Amniotic epithelial cell (primary cell): ENCODE data around the gene HCFC2.
"Not testable (repeated sequence)": the region's sequence is repeated elsewhere in the genome, so short reads cannot be mapped to it uniquely, and the experiment has no call there.

Source experiments
- DNase-seq: peaks from one replicate; pipeline ENCODE4 v3.0.0-alpha.2; 2010; ENCODE audit warnings: low read depth

Gene HCFC2

GRCh38 chr12:104057771-104058197 is 6.5 kb upstream of the HCFC2 start:
- DNase-seq, result no peak

- peak; percentile 59 for DNase-seq
Observed at GRCh38 chr12:104058802-104059201, 5.5 kb upstream of the HCFC2 start.

- DNase-seq, result no peak
Observed at GRCh38 chr12:104059963-104060362, 4.4 kb upstream of the HCFC2 start.

- DNase-seq, result no peak
Observed at GRCh38 chr12:104060791-104061190, 3.5 kb upstream of the HCFC2 start.

- peak; percentile 52 for DNase-seq
Observed at GRCh38 chr12:104063712-104064030, 660 bp upstream of the HCFC2 start.

GRCh38 chr12:104064842-104065427 is 604 bp downstream of the HCFC2 start:
- no peak for DNase-seq

- no peak for DNase-seq
Observed at GRCh38 chr12:104072099-104072498, 7.8 kb downstream of the HCFC2 start.

- DNase-seq, result no peak
Observed at GRCh38 chr12:104073699-104074098, 9.4 kb downstream of the HCFC2 start.

GRCh38 chr12:104079024-104079423 is 14.7 kb downstream of the HCFC2 start:
- peak; percentile 21 for DNase-seq

GRCh38 chr12:104080764-104081163 is 16.4 kb downstream of the HCFC2 start:
- DNase-seq, result no peak

GRCh38 chr12:104083769-104084475 is 19.6 kb downstream of the HCFC2 start:
- no peak for DNase-seq

GRCh38 chr12:104090685-104091084 is 26.4 kb downstream of the HCFC2 start:
- DNase-seq, result no peak

- no peak for DNase-seq
Observed at GRCh38 chr12:104091136-104091535, 26.8 kb downstream of the HCFC2 start.

GRCh38 chr12:104094284-104094683 is 30.0 kb downstream of the HCFC2 start:
- DNase-seq, result peak; percentile 33

- DNase-seq, result no peak
Observed at GRCh38 chr12:104095289-104095688, 31.0 kb downstream of the HCFC2 start.

GRCh38 chr12:104097954-104098353 is 33.6 kb downstream of the HCFC2 start:
- DNase-seq, result no peak

GRCh38 chr12:104105461-104105860 is 41.1 kb downstream of the HCFC2 start:
- DNase-seq, result peak; percentile 56

- DNase-seq, result no peak
Observed at GRCh38 chr12:104106965-104107364, 42.6 kb downstream of the HCFC2 start.

- DNase-seq, result peak; percentile 84
Observed at GRCh38 chr12:104108755-104109445, 44.6 kb downstream of the HCFC2 start.

GRCh38 chr12:104109446-104110271 is 45.3 kb downstream of the HCFC2 start:
- no peak for DNase-seq

- DNase-seq, result not testable (repeated sequence)
Observed at GRCh38 chr12:104114834-104115586, 50.7 kb downstream of the HCFC2 start.

- no peak for DNase-seq
Observed at GRCh38 chr12:104115587-104115975, 51.2 kb downstream of the HCFC2 start.
